DOHH2 (cell line): Measurements from ENCODE around the gene INTS3.

ENCODE experiments used
- EZH2phosphoT487 ChIP-seq: fragments of 200-600 bp; sonication (generic); IDR thresholded peaks from 2 replicates; pipeline ENCODE4 v1.6.1; 2017; ENCODE audit warnings: borderline replicate concordance, mild to moderate bottlenecking, antibody characterized with exemption, low read length, moderate library complexity, mixed read lengths
- TF ChIP-seq, protein P1 (sequence below): fragments of 200-600 bp; sonication (generic); IDR thresholded peaks from one replicate; pipeline ENCODE4 v1.5.1; 2014; ENCODE audit warnings: antibody characterized with exemption, mild to moderate bottlenecking, low read depth, low read length; ENCODE audit not compliant: poor library complexity, severe bottlenecking

DNA sequence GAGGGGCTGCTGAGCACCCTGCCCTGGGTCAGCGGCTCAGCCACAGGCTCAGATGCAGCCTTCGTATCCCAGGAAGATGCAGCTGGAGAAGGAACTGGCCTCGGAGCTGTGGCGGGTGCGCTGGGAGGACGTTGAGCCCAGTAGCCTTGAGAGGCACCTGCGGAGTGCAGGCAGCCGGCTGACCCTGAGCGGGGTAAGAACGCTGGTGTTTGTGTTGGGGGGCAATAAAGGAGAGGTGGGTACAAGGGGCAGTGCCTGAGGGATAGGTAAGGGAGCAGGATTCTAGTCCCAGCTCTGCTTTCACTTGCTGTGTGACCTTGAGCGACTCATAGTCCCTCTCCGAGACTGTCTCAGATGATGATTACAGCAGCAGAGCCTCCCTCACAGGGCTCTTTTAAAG is 43.0 kb upstream of the INTS3 start:
- TF ChIP-seq, protein P1, sequence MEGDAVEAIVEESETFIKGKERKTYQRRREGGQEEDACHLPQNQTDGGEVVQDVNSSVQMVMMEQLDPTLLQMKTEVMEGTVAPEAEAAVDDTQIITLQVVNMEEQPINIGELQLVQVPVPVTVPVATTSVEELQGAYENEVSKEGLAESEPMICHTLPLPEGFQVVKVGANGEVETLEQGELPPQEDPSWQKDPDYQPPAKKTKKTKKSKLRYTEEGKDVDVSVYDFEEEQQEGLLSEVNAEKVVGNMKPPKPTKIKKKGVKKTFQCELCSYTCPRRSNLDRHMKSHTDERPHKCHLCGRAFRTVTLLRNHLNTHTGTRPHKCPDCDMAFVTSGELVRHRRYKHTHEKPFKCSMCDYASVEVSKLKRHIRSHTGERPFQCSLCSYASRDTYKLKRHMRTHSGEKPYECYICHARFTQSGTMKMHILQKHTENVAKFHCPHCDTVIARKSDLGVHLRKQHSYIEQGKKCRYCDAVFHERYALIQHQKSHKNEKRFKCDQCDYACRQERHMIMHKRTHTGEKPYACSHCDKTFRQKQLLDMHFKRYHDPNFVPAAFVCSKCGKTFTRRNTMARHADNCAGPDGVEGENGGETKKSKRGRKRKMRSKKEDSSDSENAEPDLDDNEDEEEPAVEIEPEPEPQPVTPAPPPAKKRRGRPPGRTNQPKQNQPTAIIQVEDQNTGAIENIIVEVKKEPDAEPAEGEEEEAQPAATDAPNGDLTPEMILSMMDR = no peak
- TF ChIP-seq EZH2phosphoT487 = no peak
